DND-41 (cell line): Measurements from ENCODE around the gene CTAGE8.
"Not testable (repeated sequence)": the region's sequence is repeated elsewhere in the genome, so short reads cannot be mapped to it uniquely, and the experiment has no call there.

Source experiments
- ATAC-seq: fragments of 200-7000 bp; cut with Tn5 transposase; 3 replicates; pipeline ENCODE4 v1.9.1; 2021; ENCODE audit warnings: low read depth; ENCODE audit not compliant: insufficient read depth
- DNase-seq: peaks from one replicate; pipeline ENCODE4 v3.0.0-alpha.2; 2020
- H2AFZ ChIP-seq: 2 replicates; pipeline ENCODE4 v1.6.0; 2012; ENCODE audit warnings: low read depth, low read length
- H3K27ac ChIP-seq: 2 replicates; pipeline ENCODE4 v1.5.1; 2012; ENCODE audit warnings: low read length, inconsistent platforms
- H3K27me3 ChIP-seq: fragments of 200-600 bp; sonication (generic); 2 replicates; pipeline ENCODE4 v1.6.0; 2012; ENCODE audit warnings: low read length, mild to moderate bottlenecking, inconsistent platforms; ENCODE audit not compliant: insufficient read depth, poor library complexity
- H3K36me3 ChIP-seq: 2 replicates; pipeline ENCODE4 v1.5.1; 2012; ENCODE audit warnings: low read length, inconsistent platforms; ENCODE audit not compliant: insufficient read depth
- H3K4me1 ChIP-seq: 2 replicates; pipeline ENCODE4 v1.5.1; 2012; ENCODE audit warnings: mild to moderate bottlenecking, low read length; ENCODE audit not compliant: insufficient read depth
- H3K4me2 ChIP-seq: 2 replicates; pipeline ENCODE4 v1.6.0; 2012; ENCODE audit warnings: mild to moderate bottlenecking, moderate library complexity, low read length, inconsistent platforms; ENCODE audit not compliant: insufficient read depth
- H3K4me3 ChIP-seq, 2 experiments: fragments of 200-600 bp in 1 of 2; shearing (Covaris generic) in 1 of 2; 2 replicates each; pipeline ENCODE4 v1.5.1; 2012 to 2016; ENCODE audit warnings: inconsistent platforms in 2 of 2, low read length in 2 of 2, mild to moderate bottlenecking in 2 of 2, low read depth in 1 of 2, moderate library complexity in 1 of 2
- H3K79me2 ChIP-seq: 2 replicates; pipeline ENCODE4 v1.6.0; 2012; ENCODE audit warnings: low read length, inconsistent platforms; ENCODE audit not compliant: insufficient read depth
- H3K9ac ChIP-seq: 2 replicates; pipeline ENCODE4 v1.6.0; 2012; ENCODE audit warnings: low read depth, mild to moderate bottlenecking, inconsistent platforms, low read length, moderate library complexity
- H3K9me3 ChIP-seq: 2 replicates; pipeline ENCODE4 v1.5.1; 2012; ENCODE audit warnings: low read length, moderate library complexity, mild to moderate bottlenecking, inconsistent platforms; ENCODE audit not compliant: insufficient read depth, severe bottlenecking
- H4K20me1 ChIP-seq: 2 replicates; pipeline ENCODE4 v1.6.0; 2012; ENCODE audit warnings: low read length; ENCODE audit not compliant: insufficient read depth

Gene CTAGE8

GRCh38 chr7:144269188-144269587, at the start of gene CTAGE8:
TSS of gene CTAGE8 (minus strand) at chr7:144269288. CDS start at chr7:144269250, 38 bp downstream.
- H3K4me2 ChIP-seq, H3K27me3 ChIP-seq, DNase-seq, H3K4me3 ChIP-seq, H3K36me3 ChIP-seq, H3K9me3 ChIP-seq, H2AFZ ChIP-seq, H4K20me1 ChIP-seq, H3K9ac ChIP-seq, H3K4me1 ChIP-seq, H3K27ac ChIP-seq, ATAC-seq, H3K79me2 ChIP-seq: not testable (repeated sequence)

- not testable (repeated sequence) for H3K27ac ChIP-seq, H3K79me2 ChIP-seq, ATAC-seq, H3K4me1 ChIP-seq, DNase-seq, H3K9me3 ChIP-seq, H3K9ac ChIP-seq, H3K4me3 ChIP-seq, H2AFZ ChIP-seq, H3K4me2 ChIP-seq, H4K20me1 ChIP-seq, H3K36me3 ChIP-seq, H3K27me3 ChIP-seq
Observed at GRCh38 chr7:144317537-144317936, 48.4 kb upstream of the CTAGE8 start.

- H3K27me3 ChIP-seq, H3K9ac ChIP-seq, ATAC-seq, H3K9me3 ChIP-seq, H3K79me2 ChIP-seq, H3K36me3 ChIP-seq, H3K4me2 ChIP-seq, H2AFZ ChIP-seq, H4K20me1 ChIP-seq, H3K27ac ChIP-seq, DNase-seq, H3K4me3 ChIP-seq, H3K4me1 ChIP-seq: not testable (repeated sequence)
Observed at GRCh38 chr7:144311872-144312469, 42.9 kb upstream of the CTAGE8 start, which contains the start of gene OR2A1. TSS of gene OR2A1 (plus strand) at chr7:144312419. CDS start at chr7:144318125, 5,706 bp downstream.

GRCh38 chr7:144311218-144311617, 42.1 kb upstream of the CTAGE8 start:
- not testable (repeated sequence) for DNase-seq, H3K4me2 ChIP-seq, H3K27ac ChIP-seq, H3K9me3 ChIP-seq, H2AFZ ChIP-seq, H3K27me3 ChIP-seq, H3K4me3 ChIP-seq, H3K9ac ChIP-seq, ATAC-seq, H4K20me1 ChIP-seq, H3K36me3 ChIP-seq, H3K4me1 ChIP-seq, H3K79me2 ChIP-seq

- ATAC-seq, DNase-seq, H3K9ac ChIP-seq: not testable (repeated sequence)
Observed at GRCh38 chr7:144309702-144310101, 40.6 kb upstream of the CTAGE8 start.

GRCh38 chr7:144305156-144305555, 36.1 kb upstream of the CTAGE8 start:
- not testable (repeated sequence) for H2AFZ ChIP-seq, H3K27me3 ChIP-seq, H3K27ac ChIP-seq, H3K36me3 ChIP-seq, H3K4me2 ChIP-seq, ATAC-seq, H3K4me3 ChIP-seq, H4K20me1 ChIP-seq, H3K9me3 ChIP-seq, H3K4me1 ChIP-seq, DNase-seq, H3K9ac ChIP-seq, H3K79me2 ChIP-seq

More at GRCh38 chr7:144309702-144310101, 40.6 kb upstream of the CTAGE8 start:
- H3K27me3 ChIP-seq, H3K4me2 ChIP-seq, H3K4me1 ChIP-seq, H2AFZ ChIP-seq, H4K20me1 ChIP-seq, H3K36me3 ChIP-seq, H3K27ac ChIP-seq, H3K9me3 ChIP-seq, H3K79me2 ChIP-seq, H3K4me3 ChIP-seq: not testable (repeated sequence)

GRCh38 chr7:144303607-144304006, 34.5 kb upstream of the CTAGE8 start:
- H2AFZ ChIP-seq, ATAC-seq, H3K36me3 ChIP-seq, H3K9ac ChIP-seq, H3K4me2 ChIP-seq, DNase-seq, H3K79me2 ChIP-seq, H3K4me1 ChIP-seq, H3K4me3 ChIP-seq, H3K27ac ChIP-seq, H3K27me3 ChIP-seq, H3K9me3 ChIP-seq, H4K20me1 ChIP-seq: not testable (repeated sequence)

GRCh38 chr7:144302578-144303303, 33.7 kb upstream of the CTAGE8 start:
- not testable (repeated sequence) for H3K9ac ChIP-seq, H4K20me1 ChIP-seq, H2AFZ ChIP-seq, DNase-seq, H3K27ac ChIP-seq, H3K4me1 ChIP-seq, H3K9me3 ChIP-seq, H3K79me2 ChIP-seq, H3K36me3 ChIP-seq, H3K27me3 ChIP-seq, ATAC-seq, H3K4me2 ChIP-seq, H3K4me3 ChIP-seq
